BLaER1 treated with 17β-estradiol and CSF1 and Interleukin-3, amounts not matched to agents 10 nM and 100 nM (cell line): ENCODE data around the gene TDO2.

Experiments used
- H3K27ac ChIP-seq, 11 experiments: shearing (Covaris generic); formaldehyde crosslinking; 2 replicates each; pipeline ENCODE4 v1.8.1; 2022
- H3K27me3 ChIP-seq, 11 experiments: shearing (Covaris generic); formaldehyde crosslinking; 2 replicates each; pipeline ENCODE4 v1.8.1; 2022
- H3K36me3 ChIP-seq, 11 experiments: shearing (Covaris generic); formaldehyde crosslinking; 2 replicates each; pipeline ENCODE4 v1.8.1; 2022
- H3K4me1 ChIP-seq, 10 experiments: shearing (Covaris generic); formaldehyde crosslinking; 2 replicates each; pipeline ENCODE4 v1.8.1; 2022
- H3K4me2 ChIP-seq, 11 experiments: shearing (Covaris generic); formaldehyde crosslinking; 2 replicates each; pipeline ENCODE4 v1.8.1; 2022
- H3K4me3 ChIP-seq, 10 experiments: shearing (Covaris generic); formaldehyde crosslinking; 2 replicates each; pipeline ENCODE4 v1.8.1; 2022
- H3K9ac ChIP-seq, 11 experiments: shearing (Covaris generic); formaldehyde crosslinking; 2 replicates each; pipeline ENCODE4 v1.8.1; 2022
- H3K9me3 ChIP-seq, 11 experiments: shearing (Covaris generic); formaldehyde crosslinking; replicated peaks in 1 of 11; 2 replicates each; pipeline ENCODE4 v1.8.1; 2022
- H4K20me1 ChIP-seq, 11 experiments: shearing (Covaris generic); formaldehyde crosslinking; 2 replicates each; pipeline ENCODE4 v1.8.1; 2022
- Cebpa-rat ChIP-seq, 11 experiments: shearing (Covaris generic); IDR thresholded peaks; 2 replicates each; pipeline ENCODE4 v1.8.1; 2022

TDO2 gene

DNA sequence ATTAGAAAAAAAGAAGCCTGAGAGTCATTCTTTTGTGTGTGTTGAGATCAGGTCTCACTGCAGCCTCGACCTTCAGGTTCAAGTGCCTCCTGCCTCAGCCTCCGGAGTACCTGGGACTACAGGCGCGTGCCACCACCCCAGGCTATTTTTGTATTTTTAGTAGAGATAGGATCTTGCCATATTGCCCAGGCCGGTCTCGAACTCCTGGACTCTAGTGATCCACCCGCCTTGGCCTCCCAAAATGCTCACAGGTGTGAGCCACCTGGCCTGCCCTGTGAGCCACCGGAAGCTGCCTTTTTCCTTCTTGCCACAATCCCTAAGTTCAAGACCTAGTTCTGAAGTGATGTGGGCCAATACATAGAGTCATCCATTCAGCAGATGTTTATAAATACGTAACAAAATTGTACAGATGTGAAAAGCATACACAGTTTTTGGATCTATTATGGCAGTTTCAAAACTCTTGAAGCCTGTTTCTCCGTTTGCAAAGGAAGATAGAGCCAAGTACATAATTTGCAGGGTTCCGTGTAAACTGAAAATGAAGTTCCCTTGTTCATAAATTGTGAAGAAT lies 50.7 kb downstream of the TDO2 start:
- Histone ChIP-seq H3K27me3 (no peaks in the 10 kb centered on the region), H3K9me3 (0 out of 22 replicates have a peak, but pooled peaks cover 0 to 4% (median 0%) of the 10 kb centered on the region in 11 experiments), H3K4me1 (peaks cover 6 to 24% (median 11%) of the 10 kb centered on the region in 10 experiments; a peak in 16 of 20 replicates), H3K36me3 (no peaks in the 10 kb centered on the region), H3K4me3 (peak overlapping the region; percentile 68 to 79 (median 74)), H4K20me1 (no peaks in the 10 kb centered on the region), H3K4me2 (peak overlapping the region; percentile 67 to 77 (median 72)), H3K27ac (peak overlapping the region; percentile 97 to 99 (median 98)), H3K9ac (peak overlapping the region; percentile 95 to 99 (median 97))
- no peak for TF ChIP-seq Cebpa-rat (IDR thresholded peaks at IDR 0.05)

DNA sequence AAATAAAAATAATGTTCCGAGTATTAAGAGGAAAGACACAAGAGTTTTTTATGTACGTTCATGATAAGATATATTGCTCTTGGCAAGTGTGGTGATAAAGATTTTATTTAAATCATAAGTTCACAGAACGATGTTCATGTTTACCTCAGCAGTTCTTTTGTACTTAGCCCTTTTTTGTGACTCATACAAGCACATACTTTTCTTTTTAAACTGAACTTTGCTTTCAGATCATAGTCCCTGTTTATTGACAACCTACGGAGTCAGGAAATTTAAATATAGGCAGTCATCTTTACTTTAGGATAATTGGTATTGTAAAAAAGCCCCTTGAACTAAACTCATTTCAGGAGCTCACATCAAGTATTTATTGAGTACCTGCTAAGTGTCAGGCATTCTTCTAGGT lies 51.4 kb downstream of the TDO2 start:
- Histone ChIP-seq H3K9ac (no peak overlapping the region), H4K20me1 (no peaks in the 10 kb centered on the region), H3K4me2 (no peak overlapping the region), H3K27me3 (no peaks in the 10 kb centered on the region), H3K4me3 (no peak overlapping the region), H3K9me3 (0 out of 22 replicates have a peak, but pooled peaks cover 0 to 4% (median 0%) of the 10 kb centered on the region in 11 experiments), H3K27ac (no peak overlapping the region), H3K36me3 (no peaks in the 10 kb centered on the region), H3K4me1 (peaks cover 6 to 29% (median 11%) of the 10 kb centered on the region in 10 experiments; a peak in 16 of 20 replicates)
- TF ChIP-seq Cebpa-rat (IDR thresholded peaks at IDR 0.05) = no peak

DNA sequence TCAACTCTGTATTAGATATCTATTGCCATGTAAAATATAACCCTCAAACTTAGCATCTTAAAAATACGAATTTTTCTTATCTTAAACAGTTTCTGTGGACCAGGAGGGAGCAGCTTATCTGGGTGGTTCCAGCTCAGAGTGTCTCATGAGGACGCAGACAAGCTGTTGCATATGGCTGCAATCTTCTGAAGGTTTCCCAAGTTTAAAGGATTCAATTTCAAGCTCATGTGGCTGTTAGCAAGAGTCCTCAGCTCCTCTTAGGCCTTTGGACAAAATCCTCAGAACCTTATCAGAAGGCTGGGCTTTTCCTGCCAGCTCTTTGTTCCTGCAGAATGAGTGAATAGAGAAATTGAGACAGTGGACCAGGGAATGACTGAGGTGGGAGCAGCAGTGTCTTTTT lies 53.0 kb downstream of the TDO2 start:
- H3K9ac ChIP-seq = no peak overlapping the region
- no peak overlapping the region for H3K4me2 ChIP-seq
- no peak overlapping the region for H3K27ac ChIP-seq
- H3K9me3 ChIP-seq = 0 out of 22 replicates have a peak, but pooled peaks cover 0 to 4% (median 0%) of the 10 kb centered on the region in 11 experiments
- H3K36me3 ChIP-seq = no peaks in the 10 kb centered on the region
- no peak overlapping the region for H3K4me3 ChIP-seq
- no peaks in the 10 kb centered on the region for H3K27me3 ChIP-seq
- no peak for TF ChIP-seq Cebpa-rat (IDR thresholded peaks at IDR 0.05)
- no peaks in the 10 kb centered on the region for H4K20me1 ChIP-seq
- peaks cover 6 to 29% (median 11%) of the 10 kb centered on the region in 10 experiments; a peak in 16 of 20 replicates for H3K4me1 ChIP-seq

DNA sequence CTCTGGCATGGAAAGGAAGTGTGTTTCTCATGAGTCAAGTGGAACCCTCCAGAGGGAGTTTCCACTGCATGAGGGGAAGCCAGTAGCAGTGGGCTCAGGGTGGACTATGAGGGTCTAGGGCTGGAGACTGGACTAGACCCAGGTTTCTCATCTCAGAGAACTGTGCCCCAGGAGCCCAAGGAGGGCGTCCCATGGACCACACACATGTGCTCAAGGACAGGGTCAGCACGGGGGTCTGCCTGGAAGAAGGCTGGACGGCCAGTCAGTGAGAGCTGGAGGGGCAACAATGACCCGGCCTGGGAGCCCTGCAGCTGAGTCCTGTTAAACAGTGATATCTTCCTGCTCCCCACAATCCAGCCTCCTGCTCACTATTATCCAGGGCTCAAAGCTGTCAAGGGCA lies 55.9 kb downstream of the TDO2 start:
- Histone ChIP-seq H3K27me3 (no peaks in the 10 kb centered on the region), H3K4me1 (peaks cover 0 to 20% (median 0%) of the 10 kb centered on the region in 10 experiments; a peak in 9 of 20 replicates), H3K27ac (no peak overlapping the region), H3K4me2 (peak overlapping the region in 2 of 11 experiments; percentile 13 to 45; a peak in 1 of 22 replicates), H3K9me3 (0 out of 22 replicates have a peak, but pooled peaks cover 0 to 4% (median 0%) of the 10 kb centered on the region in 11 experiments), H3K4me3 (no peak overlapping the region), H3K9ac (no peak overlapping the region), H3K36me3 (no peaks in the 10 kb centered on the region), H4K20me1 (no peaks in the 10 kb centered on the region)
- no peak for TF ChIP-seq Cebpa-rat (IDR thresholded peaks at IDR 0.05)

DNA sequence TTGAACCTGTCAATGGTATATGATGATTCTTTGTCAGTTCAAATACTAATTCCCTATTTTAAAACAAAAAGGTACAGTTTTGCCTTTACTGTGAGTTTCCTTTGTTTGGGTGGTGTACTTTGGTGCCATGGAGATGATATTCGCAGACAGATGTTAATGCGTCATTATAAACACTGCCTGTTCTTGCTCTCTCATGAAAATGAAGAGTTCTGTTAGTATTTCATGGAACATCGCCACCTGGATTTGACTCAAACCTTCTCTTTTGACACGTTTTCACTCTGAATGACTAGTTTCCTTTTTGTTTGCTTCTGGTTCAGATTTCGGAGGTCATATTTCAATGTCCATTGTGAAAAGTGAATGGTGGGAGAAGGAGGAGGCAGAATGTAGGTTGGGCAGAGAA lies 57.0 kb downstream of the TDO2 start:
- Histone ChIP-seq H3K27me3 (no peaks in the 10 kb centered on the region), H3K27ac (no peak overlapping the region), H3K4me3 (no peak overlapping the region), H3K4me2 (no peak overlapping the region), H4K20me1 (no peaks in the 10 kb centered on the region), H3K4me1 (peaks cover 0 to 22% (median 0%) of the 10 kb centered on the region in 10 experiments; a peak in 9 of 20 replicates), H3K9me3 (0 out of 22 replicates have a peak, but pooled peaks cover 0 to 4% (median 0%) of the 10 kb centered on the region in 11 experiments), H3K36me3 (no peaks in the 10 kb centered on the region), H3K9ac (no peak overlapping the region)
- no peak for TF ChIP-seq Cebpa-rat (IDR thresholded peaks at IDR 0.05)

DNA sequence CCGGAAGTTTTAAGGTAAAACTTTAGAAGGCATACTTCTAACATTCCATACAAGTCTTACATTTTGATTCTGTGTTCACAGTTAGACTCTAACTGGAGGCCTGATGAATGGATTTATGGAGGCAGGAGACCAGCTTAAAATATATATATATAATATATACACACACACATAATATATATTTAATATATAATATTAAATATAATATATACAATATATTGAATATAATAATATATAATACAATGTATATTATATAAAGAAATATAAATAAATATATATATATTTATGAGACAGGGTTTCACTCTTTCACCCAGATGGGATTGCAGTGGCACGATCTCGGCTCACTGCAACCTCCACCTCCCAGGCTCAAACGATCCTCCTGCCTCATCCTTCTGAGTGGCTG lies 58.1 kb downstream of the TDO2 start:
- Histone ChIP-seq H3K4me2 (no peak overlapping the region), H4K20me1 (no peaks in the 10 kb centered on the region), H3K27ac (no peak overlapping the region), H3K9ac (no peak overlapping the region), H3K27me3 (no peaks in the 10 kb centered on the region), H3K4me3 (no peak overlapping the region), H3K9me3 (0 out of 22 replicates have a peak, but pooled peaks cover 0 to 4% (median 0%) of the 10 kb centered on the region in 11 experiments), H3K4me1 (peaks cover 0 to 22% (median 0%) of the 10 kb centered on the region in 10 experiments; a peak in 9 of 20 replicates), H3K36me3 (no peaks in the 10 kb centered on the region)
- no peak for TF ChIP-seq Cebpa-rat (IDR thresholded peaks at IDR 0.05)

DNA sequence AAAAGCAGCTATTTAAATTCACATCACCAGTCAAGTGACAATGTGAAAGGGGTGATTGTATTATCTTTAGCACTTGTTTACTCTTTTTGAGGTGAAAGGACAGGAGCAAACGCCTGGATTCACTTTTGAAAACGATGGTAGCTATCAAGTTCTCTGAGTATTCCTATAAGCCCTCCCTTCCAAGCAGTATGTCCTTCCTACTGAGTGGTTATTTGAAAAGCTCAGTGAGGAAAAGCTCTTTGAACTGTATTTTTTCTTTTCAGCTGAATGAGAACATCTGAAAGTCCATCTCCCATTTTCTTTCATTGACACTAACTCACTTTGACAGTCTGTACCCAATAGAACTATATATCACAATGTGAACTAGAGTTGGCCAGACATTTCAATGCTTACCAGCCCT lies 59.3 kb downstream of the TDO2 start:
- Histone ChIP-seq H3K4me2 (no peak overlapping the region), H3K4me1 (peaks cover 0 to 22% (median 0%) of the 10 kb centered on the region in 10 experiments; a peak in 9 of 20 replicates), H3K27ac (no peak overlapping the region), H4K20me1 (no peaks in the 10 kb centered on the region), H3K36me3 (no peaks in the 10 kb centered on the region), H3K9ac (no peak overlapping the region), H3K9me3 (peaks cover 0 to 1% (median 0%) of the 10 kb centered on the region in 11 experiments; a peak in 1 of 22 replicates), H3K27me3 (no peaks in the 10 kb centered on the region), H3K4me3 (no peak overlapping the region)
- no peak for TF ChIP-seq Cebpa-rat (IDR thresholded peaks at IDR 0.05)

DNA sequence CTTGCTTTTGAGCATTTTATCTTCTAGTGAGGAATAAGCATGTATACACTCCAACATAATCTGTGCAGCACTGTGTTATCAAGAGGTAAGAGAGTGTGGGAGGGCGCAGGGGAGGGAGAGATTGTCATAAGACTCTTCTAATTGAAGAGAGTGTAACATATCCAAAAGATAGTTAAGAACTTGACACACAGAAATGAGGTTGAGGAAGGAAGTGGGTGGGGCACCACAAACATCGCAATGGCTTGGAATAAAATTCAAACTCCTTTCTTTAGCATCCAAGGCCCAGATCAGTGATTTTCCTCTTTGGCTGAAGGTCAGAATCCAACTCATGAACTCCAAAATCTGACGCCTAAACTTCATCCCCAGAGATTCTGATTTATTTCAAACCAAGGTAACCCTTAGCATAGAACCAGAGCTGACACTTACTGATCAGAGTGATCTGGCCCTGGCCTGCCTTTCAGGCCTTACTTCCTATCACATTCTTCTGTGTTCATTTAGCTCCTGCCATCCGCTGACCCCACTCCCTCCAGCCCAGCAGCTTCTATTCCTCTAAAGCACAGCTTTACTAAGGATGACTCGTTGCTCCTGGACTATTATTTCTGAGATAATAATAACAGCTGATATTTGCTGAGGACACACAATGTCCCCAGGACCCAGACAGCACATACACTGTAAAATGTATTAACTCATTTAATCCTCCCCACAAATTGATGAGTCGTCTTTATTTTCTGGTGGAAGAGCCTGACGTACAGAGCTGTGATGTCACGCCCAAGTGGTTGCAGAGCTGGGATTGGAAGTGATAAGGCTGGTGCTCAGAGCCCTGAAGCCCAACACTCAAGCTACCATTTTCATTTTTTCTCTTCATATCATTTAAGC lies 60.8 kb downstream of the TDO2 start:
- Histone ChIP-seq H3K27ac (peak overlapping the region in 2 of 11 experiments; percentile 16 to 25; a peak in 1 of 22 replicates), H3K4me3 (no peak overlapping the region), H3K4me2 (peak overlapping the region in 5 of 11 experiments; percentile 3 to 45 (median 32); a peak in 6 of 22 replicates), H3K4me1 (peaks cover 0 to 19% (median 0%) of the 10 kb centered on the region in 10 experiments; a peak in 9 of 20 replicates), H3K9me3 (peaks cover 0 to 10% (median 6%) of the 10 kb centered on the region in 11 experiments; a peak in 14 of 22 replicates), H3K9ac (no peak overlapping the region), H3K27me3 (no peaks in the 10 kb centered on the region), H3K36me3 (no peaks in the 10 kb centered on the region), H4K20me1 (no peaks in the 10 kb centered on the region)
- no peak for TF ChIP-seq Cebpa-rat (IDR thresholded peaks at IDR 0.05)

DNA sequence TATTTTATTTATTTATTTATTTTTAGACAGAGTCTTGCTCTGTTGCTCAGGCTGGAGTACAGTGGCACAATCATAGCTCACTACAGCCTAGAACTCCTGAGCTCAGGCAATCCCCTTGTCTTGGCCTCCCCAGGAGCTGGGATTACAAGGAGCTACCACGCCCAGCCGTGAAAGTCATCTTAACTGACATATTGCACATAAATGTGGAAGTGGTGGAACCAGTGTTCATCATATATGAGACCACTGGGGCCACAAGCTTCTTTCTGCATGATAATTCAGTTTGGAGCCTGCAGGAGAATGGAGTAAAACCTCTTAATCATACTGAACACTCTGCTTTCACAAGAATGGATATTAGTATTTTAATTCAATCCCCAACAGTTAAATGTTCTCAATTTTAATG lies 62.7 kb downstream of the TDO2 start:
- TF ChIP-seq Cebpa-rat (IDR thresholded peaks at IDR 0.05) = no peak
- Histone ChIP-seq H3K4me1 (peaks cover 0 to 27% (median 0%) of the 10 kb centered on the region in 10 experiments; a peak in 9 of 20 replicates), H3K9me3 (peaks cover 0 to 10% (median 6%) of the 10 kb centered on the region in 11 experiments; a peak in 14 of 22 replicates), H3K4me2 (no peak overlapping the region), H4K20me1 (no peaks in the 10 kb centered on the region), H3K36me3 (no peaks in the 10 kb centered on the region), H3K27me3 (no peaks in the 10 kb centered on the region), H3K9ac (no peak overlapping the region), H3K4me3 (no peak overlapping the region), H3K27ac (no peak overlapping the region)
